ENCODE measurements around the gene HOXB2.

HOXB2 gene

DNA sequence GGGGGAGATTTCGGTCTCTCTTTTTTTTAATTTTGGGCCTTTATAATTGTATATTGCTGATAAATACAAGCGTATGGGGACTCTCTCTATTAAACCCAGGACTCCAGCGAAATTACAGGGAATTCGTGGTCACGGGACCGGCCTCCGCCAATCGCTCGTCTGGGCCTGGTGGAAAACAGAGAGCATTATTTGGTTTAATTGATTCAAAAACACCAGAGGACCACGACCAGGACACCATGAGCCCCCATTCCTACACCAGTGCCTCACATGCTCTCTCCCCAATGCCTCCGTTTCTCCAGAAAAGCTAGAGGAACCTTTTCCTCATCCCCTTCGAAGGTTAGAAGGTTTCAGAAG is at the start of gene HOXB2:
HOXB2 (minus strand) TSS at position 88 of the 354 bp plus-strand sequence. CDS start 198 bp downstream, outside the sequence.
- no peak for DNase-seq (ENCODE audit: low read depth in 2 of 3, low spot score in 1 of 3)

DNA sequence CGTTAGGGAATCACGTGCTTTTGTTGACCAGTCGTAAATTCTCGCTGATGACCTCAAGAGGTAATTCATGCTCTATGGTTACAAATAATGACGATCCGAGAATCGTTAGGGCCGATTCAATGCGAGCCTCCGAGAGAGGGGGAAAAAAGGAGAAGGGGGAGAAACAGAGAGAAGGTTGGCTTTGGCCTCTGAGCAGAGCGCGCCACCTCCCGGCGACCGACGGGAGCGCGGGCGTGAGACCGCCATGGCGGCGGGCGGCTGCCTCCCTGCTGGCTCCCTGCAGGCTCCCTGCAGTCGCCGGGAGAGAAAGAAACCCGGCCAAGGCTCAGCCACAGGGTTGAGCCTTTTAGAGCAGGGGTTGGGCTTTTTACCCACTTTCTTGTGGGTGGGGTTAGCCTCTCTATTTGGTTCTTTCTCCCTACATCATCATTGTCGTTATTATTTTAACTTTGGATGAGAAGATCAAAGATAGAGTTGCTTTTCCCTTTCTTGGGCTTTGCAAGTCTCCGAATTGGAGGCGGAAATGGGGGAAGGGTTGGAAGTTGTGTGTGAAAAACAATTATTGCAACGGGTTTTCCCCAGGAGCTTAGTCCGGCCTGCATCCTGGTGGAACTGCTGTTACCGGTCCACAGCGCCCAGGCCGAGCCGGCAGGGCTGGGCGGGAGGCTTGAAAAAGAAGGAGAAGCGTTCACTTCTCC is 49.1 kb upstream of the HOXB2 start:
- peak; percentile 69 to 80 (median 77) for DNase-seq (ENCODE audit: low read depth in 2 of 3, low spot score in 1 of 3)

DNA sequence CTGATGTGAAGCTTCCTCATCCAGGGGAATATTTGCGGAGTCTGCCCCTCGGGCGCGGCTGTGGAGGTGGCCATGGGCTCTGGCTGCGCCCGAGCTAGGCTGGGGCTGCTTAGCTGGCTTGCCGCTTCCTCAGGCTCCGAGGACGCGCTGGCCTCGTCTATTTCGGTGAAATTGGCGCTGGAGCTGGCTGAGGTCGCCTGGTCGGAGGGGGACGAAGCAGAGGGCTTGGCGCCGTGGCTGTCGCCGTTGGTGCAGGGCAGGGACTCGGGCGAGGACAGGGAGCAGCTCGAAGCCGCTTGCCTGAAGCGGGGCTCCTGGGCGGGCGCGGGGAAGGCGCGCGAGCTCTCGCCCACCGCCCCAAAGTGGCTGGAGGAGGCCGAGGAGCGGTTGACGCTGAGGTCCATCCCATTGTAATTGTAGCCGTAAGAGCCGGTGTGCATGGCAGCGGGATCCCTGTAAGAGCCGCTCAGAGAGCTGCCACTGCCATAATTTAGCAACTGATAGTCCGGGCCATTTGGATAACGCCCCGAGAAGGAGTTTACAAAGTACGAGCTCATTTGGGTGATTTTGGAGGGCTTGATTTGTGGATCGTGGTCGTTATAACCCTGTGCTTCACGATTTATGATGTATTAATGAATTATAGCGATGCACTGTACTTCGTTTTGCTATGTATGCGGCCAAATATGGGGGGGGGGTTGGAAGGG is 48.4 kb upstream of the HOXB2 start, which contains the start of gene HOXB5:
HOXB5 (minus strand) TSS at position 654 of the 704 bp plus-strand sequence; CDS start at position 557, 97 bp downstream.
- no peak for DNase-seq (ENCODE audit: low read depth in 2 of 3, low spot score in 1 of 3)

DNA sequence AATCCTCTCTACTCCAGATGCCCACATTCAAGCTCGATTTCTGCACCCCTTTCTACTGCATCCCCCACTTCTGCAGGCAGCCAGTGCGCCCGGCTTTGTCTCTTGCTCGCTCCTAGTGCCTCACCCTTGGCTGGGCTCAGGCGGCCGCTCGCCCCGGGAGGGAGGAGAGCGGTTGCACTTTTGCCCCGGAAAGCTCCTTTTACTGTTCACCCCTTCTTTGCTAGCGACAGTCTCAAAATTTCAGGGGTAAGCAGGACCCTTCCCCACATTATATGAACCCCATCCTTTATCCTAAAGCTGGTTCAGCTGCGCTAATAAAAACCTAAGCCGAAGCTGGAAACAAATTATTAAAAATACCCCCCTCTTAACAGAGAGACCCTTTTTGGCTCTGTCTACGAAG is 47.7 kb upstream of the HOXB2 start:
- DNase-seq (ENCODE audit: low read depth in 2 of 3, low spot score in 1 of 3) = no peak

DNA sequence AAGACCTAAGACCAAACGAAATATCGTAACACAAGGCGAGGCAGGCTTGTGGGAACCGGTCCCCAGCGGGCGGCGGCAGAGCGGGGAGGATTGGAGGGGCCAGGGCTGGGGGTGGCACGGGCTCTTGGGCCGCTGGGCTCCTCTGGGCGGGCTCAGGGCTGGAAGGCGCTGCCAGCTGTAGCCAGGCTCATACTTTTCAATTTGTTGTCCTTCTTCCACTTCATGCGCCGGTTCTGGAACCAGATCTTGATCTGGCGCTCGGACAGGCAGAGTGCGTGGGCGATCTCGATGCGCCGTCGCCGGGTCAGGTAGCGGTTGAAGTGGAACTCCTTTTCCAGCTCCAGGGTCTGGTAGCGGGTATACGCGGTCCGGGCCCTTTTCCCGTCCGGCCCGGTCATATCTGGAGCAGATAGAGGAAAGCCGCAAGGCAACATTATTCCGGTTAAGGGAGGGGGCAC is 47.2 kb upstream of the HOXB2 start:
- no peak for DNase-seq (ENCODE audit: low read depth in 2 of 3, low spot score in 1 of 3)

DNA sequence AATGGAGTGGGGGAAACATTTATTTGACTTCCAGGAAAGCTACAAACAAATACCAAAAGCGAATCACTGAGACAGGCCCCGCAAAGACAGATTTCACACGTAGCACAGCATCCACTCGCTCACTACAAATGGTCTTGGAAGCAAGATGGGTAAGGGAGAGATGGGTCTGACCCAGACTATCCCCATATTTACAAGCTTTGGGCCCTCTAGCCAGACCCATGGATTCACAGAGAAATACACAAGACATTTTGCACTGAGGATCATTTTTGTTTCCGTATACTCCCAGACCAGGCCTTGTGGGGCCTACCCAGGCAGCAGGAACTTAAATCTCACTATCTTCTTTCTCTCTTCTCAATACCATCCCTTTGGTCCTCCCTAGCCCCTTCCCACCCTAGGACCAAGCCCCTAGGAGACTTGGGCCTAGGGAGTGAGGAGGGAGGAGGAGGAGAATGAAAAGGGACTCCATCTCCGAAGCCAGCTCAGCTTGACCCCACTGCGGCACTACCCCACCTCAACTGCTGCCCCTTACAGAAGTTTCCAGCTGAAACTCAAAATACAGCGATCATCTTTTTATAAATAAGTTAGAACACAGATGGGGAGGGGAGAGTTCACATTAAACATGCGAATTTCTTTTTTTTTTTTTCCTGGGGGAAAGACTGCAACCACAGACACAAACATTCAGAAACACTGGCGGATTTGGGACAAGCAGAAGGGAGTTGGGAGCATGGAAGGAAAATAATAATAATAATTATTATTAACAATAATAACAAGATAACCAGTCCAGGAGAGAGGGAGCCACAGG is 46.5 kb upstream of the HOXB2 start:
- DNase-seq (ENCODE audit: low read depth in 2 of 3, low spot score in 1 of 3) = no peak

DNA sequence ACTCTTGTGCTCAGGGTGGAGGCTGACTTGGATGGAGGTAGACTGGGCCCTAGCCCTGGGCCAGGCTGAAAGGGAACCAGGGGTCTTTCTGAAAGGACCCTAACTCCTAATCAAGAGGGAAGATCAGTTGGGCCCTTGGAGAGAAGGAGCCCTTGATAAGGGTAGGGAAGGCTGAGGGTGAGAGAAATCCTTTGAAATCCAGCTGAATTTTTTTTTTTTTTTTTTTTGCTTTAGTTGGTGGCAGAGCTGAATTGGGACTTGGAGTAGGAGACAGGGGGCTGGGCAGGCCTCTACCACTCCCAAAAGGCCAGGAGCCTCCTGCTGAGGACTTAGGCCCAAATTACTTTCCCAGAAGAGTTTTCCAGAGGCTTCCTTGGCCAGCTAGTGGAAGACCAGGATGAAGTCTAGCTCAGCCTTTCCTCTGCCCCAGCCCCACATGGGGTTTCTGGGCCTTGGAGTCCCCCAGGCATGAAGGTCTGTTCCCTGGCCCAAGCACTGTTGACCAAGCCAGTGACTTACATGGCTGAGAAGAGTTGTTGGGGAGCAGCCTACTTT is 45.8 kb upstream of the HOXB2 start:
- DNase-seq (ENCODE audit: low read depth in 2 of 3, low spot score in 1 of 3) = no peak

DNA sequence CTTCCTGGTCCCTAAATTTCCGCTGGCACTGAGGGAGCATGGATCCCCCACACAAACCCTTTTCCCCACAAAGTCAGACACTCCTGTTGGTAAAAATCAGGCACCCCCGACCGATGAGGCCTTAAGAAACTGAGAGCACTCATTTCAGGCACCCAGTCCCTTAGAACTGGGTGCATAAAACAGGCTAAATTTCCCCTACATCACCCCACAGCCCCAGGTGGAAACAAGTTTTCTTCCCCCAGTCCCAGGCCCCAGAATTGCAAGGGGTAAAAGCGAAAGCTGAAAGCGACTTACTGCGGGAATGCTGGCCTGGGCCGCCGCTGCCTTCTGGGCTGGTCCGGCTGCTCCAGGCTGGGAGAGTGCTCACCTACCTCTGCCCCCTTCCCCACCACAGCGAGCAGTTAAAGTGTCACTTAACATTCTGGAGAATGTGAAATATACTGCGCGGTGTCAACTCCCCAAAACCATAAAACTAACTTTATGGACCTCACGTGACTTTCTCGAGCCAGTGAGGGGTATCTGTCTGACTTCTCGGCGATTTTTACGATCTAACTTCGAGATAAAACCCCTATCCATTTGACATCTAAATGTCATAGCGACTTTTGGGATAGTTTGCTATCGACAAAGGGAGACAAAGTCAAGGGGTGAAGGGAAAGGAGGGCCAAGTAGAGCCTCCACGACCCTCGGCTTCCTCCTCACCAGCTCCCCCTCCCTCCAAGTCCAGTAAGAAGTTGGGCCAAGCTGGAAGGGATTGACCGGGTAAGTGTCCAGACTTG is 45.1 kb upstream of the HOXB2 start, which contains the start of gene HOXB3:
HOXB3 (minus strand) TSS at position 411 of the 776 bp plus-strand sequence. CDS start 37,767 bp downstream, outside the sequence.
- DNase-seq (ENCODE audit: low read depth in 2 of 3, low spot score in 1 of 3) = no peak

DNA sequence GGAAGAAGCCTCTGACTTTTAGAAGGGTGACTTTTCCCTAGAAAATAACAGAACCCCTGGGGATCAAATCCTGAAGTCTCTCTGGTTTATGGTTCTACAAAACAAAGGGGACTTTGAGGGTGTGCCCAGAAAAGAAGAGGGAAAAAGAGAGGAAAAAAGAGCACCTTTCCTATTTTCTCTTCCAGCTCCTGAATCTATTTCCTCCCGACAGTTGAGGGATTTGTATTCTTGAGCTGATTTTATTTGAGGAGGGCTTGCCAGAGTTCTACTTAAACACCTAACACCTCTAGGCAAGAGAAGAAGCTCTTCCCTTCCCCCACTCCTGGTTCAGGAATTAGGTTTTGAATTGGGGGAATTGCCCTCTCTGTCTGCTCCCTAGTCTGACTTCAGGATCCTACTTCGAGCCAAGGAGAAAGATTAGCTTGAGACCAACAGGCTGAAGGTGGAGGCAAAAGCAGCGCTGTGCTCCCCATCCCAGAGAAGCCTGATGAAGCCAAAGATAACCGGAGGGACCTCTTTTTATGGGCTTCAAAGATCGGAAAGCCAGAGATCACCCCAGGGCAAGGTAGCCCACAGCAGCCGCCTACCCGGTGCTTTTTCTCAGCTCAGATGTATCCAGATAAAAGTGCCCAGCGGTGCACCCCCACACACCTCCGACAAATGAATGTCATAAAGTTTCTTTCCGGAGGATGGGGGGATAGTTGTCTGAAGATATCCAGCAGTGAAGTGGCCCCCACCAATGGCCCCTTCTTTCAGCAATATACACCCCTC is 44.3 kb upstream of the HOXB2 start:
- no peak for DNase-seq (ENCODE audit: low read depth in 2 of 3, low spot score in 1 of 3)

DNA sequence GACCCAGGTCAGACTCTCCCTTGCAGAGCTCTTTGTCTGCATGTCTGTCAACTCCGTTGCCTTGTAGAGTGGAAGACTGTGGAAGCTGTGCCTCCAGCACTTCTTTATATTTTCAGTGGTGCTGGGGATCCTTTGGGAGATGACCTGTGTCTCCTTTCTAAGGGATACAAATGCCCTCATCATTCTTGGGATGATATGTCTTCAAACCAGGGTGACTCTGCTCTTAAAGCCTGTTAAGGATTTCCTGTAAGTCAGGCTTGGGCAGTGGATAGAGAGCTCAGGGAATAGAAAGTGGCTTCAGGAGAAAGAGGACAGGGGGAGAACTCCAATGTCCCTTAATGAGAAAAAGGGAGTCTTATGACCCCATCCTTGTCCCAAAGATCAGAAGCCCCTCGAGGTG is 43.6 kb upstream of the HOXB2 start:
- DNase-seq (ENCODE audit: low read depth in 2 of 3, low spot score in 1 of 3) = no peak

DNA sequence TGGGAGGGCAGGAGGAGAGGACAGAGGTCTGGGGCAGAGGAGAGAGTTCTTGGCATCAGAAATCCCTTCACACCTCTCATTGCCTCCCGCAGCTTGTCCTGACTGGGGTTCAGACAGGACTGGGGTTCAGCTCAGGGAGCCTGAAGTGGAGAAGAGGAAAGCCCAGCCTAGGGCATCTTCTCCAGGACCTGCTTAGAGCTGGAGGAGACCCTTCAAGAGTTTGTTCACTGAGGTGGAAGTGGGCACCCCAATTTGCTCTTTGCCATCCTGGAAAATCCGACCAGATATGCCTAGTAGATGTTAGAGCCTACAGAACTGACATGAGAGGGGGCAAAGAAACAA is 43.1 kb upstream of the HOXB2 start:
- no peak for DNase-seq (ENCODE audit: low read depth in 2 of 3, low spot score in 1 of 3)

DNA sequence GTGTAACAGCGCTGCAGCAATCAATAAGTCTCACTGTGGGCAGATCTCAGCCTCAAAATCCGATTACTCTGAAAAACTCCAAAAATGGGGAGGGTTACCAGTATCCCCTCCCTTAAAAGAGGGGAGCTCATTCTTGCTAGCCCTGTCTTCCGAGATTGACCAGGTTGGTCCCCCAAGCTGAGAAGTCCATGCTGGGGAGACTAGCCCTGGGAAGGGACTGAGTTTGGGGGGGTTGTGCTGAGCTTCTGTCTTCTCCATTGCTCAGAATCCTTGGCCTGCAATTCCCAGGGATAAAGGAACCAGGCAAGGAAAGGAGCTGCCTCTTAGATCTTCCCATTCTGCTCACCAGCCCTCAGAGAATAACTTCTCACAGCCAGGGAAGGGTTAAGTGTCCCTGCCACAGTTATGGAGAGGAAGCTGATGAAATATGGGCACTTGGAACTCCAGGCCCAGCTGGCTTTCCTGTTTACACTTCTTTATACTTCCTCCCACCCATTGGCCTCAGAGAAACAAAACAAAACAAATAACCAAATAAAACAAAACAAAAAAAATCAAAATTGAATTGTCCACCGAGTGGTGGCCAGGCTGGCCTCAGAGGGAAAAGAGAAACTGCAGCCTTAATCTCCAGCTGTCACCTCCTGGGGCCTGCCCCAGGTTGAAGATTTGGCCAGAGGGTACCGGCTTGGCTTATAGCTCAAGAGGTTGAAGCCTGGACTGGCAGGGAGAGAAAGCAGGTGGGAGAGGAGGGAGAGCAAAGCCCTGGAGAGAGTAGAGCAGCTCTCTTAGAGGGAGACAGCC is 42.6 kb upstream of the HOXB2 start:
- no peak for DNase-seq (ENCODE audit: low read depth in 2 of 3, low spot score in 1 of 3)

DNA sequence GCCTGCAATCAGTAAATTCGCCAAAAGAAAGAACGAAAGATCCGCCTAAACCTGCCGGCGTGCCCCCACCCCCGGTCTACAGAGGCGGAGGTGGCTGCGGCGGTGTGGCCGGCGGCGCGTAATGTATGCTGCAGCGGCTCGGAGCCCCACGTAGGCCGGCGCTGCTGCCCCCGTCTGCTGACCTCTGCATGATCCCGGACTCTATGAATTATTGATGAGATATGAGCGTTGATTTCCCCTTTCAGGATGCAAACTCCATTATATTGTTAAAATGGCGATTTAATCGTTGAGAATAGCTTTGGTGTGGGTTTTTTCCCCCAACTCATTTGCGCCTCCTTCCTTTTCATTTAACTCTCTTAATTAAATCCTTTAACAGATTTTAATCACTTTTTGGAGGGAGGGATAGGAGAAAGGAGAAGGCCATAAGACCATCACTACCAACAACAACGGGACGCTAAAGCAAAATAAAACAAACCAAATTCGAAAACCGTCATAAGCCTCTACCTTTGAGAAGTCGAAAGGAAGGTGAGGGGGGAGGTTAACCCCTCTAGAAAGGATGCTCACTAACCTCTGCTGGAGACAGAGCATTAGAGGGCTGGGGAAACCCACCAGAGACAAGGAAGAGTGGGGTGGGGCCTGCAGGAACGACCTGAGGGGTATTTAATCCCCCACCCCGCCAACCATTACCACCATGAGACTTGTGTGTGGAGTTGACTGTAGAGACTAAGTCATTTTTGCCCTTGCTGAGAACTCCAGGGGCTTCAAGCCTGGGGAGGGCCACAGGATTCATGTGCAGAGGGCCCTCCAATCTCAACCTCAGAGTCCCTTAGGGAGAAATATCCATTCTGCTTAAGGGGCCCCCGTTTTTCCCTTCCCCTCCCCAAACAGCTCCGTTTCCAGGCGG is 41.7 kb upstream of the HOXB2 start:
- DNase-seq (ENCODE audit: low read depth in 2 of 3, low spot score in 1 of 3) = no peak

DNA sequence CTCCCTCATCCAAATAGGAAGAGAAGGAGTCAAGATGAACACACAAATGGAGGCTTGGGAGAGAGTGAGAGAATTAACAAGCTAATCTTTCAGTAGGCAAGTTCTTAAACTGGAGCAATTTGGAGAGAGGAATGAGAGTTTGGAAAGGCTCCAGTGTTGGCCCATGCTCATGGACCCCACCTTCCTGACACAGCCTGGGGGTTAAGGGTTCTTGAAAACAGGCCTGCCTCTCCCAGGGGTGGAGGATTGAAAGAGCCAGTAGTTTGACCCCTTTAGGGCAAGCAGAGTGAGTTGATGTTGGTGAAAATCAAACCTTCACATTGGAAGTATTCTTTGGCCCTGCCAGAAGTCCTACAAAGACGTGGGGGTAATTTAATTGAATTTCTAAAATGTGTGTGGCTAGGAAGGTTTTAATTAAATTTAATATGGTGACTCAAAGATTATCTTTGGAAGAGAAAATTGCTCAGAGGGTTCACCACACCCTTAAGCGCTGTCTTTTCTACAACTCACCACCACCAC is 39.4 kb upstream of the HOXB2 start:
- DNase-seq (ENCODE audit: low read depth in 2 of 3, low spot score in 1 of 3) = no peak

DNA sequence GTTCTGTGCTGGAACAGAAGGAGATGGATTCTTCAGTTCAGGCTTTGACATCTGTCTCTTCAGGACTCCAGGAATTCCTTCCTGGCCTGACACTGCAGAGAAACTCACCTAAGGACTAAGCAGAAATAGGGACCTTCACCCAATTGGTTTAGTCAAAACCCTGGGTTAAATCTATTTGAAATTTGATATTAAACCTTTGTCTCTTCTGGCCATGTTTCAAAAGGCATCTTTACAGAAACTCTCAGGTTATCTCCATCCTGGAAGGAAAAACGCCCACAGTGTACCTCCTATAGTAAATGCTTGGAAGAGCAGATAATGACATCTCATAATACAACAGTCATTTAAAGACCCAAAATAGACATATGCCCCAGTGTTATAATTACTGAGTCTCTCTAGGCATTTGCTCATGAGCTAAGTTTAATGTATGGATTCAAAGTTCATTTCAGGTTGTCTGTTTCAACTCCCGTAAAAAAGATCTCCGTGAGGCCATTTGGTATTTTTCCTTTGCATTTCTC is 38.9 kb upstream of the HOXB2 start:
- DNase-seq (ENCODE audit: low read depth in 2 of 3, low spot score in 1 of 3) = no peak

DNA sequence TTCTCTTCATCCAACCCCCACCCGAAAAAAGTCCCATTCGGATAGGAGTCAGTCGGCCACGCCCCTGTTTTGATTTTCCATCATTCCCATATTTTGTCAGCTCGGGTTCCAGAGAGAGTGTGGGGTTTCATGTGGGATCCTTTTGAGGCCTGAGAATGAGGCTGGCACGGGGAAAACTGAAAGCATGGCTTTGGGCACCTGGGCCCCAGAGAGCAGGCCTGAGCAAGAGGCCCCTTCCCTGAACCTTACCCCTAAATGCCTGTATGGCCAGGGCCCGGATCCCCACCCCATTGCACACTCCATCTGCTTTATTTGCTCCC is 37.8 kb upstream of the HOXB2 start:
- DNase-seq (ENCODE audit: low read depth in 2 of 3, low spot score in 1 of 3) = no peak

DNA sequence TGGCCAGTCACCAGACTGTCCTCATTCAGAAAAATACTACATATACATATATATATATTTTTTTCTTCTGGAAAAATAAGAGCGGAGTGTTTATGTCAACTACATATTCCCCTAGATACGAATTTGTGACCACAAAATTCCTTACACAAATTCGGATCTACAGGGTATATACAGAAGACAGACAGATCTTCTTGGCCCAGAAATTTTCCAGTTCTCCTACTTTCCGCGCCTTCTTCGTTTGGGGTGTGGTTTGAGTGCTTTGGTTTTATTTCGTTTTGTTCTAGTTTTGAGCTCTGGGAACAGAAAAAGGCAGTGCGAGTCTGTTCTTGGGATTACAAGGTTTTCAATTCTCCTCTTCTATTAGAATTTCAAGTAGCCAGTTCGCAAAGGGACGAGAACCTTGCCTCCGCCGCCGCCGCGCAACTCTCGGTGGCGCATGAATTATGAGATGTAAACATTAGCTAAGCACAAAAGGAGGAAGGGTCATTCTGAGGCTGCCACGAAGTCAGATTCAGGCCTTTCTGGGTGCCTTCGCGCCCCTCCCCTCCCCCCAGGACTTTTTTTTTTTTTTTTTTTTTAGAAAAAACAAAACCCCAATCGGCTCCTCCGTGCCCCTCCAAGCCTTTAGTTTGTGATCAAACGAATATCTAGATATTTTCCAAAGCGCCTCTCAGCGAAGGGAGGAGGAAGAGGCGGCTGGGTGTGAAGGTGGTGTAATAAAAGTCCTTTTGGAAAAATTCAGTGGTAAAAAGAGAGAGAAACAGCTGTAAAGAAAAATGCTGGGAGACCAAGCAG is 35.0 kb upstream of the HOXB2 start:
- DNase-seq (ENCODE audit: low read depth in 2 of 3, low spot score in 1 of 3) = no peak
